Lung (tissue), 12 donors: ENCODE data around the gene PTPRU. TPM values are rescaled to one million over a fixed set of nuclear protein-coding genes. Genes with fewer than 3 reads are reported as not detected.

Experiments
- ATAC-seq: fragments of 200-7000 bp; cut with Tn5 transposase; one replicate; pipeline ENCODE4 v1.9.1; 2020; ENCODE audit warnings: moderate number of reproducible peaks; ENCODE audit not compliant: insufficient read depth, low FRiP score
- DNase-seq, 3 donors: peaks; one replicate each; pipeline ENCODE4 v3.0.0-alpha.2; 2013 to 2017
- H3K27ac ChIP-seq, 2 donors: one replicate each; pipeline ENCODE4 v1.5.1; 2013; ENCODE audit warnings: mild to moderate bottlenecking in 2 of 2, moderate library complexity in 2 of 2, control low read depth in 1 of 2, inconsistent platforms in 1 of 2, low read depth in 1 of 2, low read length in 1 of 2
- H3K27me3 ChIP-seq, 3 donors: one replicate each; pipeline ENCODE4 v1.5.1; 2013; ENCODE audit warnings: low read length in 2 of 3; ENCODE audit not compliant: control insufficient read depth in 3 of 3, insufficient read depth in 3 of 3
- H3K36me3 ChIP-seq, 4 donors: one replicate each; pipeline ENCODE4 v1.5.1; 2013; ENCODE audit warnings: low read length in 4 of 4, mild to moderate bottlenecking in 1 of 4, moderate library complexity in 1 of 4; ENCODE audit not compliant: control insufficient read depth in 4 of 4, insufficient read depth in 4 of 4
- H3K4me1 ChIP-seq, 5 donors: one replicate each; pipeline ENCODE4 v1.5.1; 2013; ENCODE audit warnings: low read length in 5 of 5, mild to moderate bottlenecking in 2 of 5, moderate library complexity in 1 of 5; ENCODE audit not compliant: control insufficient read depth in 5 of 5, insufficient read depth in 5 of 5
- H3K4me3 ChIP-seq: one replicate; pipeline ENCODE4 v1.5.1; 2013; ENCODE audit warnings: mild to moderate bottlenecking, control low read depth, moderate library complexity
- H3K9ac ChIP-seq, 2 donors: one replicate each; pipeline ENCODE4 v1.5.1; 2013; ENCODE audit warnings: low read length in 2 of 2, control low read depth in 1 of 2; ENCODE audit not compliant: insufficient read depth in 1 of 2
- H3K9me3 ChIP-seq, 4 donors: one replicate each; pipeline ENCODE4 v1.5.1; 2013; ENCODE audit warnings: low read length in 3 of 4, mild to moderate bottlenecking in 1 of 4, moderate library complexity in 1 of 4; ENCODE audit not compliant: control insufficient read depth in 4 of 4, insufficient read depth in 3 of 4
- WGBS, 2 donors: extraction: QIAGEN DNeasy Blood & Tissue Kit; methylation state at CpG; one replicate each; pipeline ENCODE4 v1.1.7; 2013; 5-methylcytosine and 5-hydroxymethylcytosine counted together
- polyA plus RNA-seq, 2 donors: library from polyadenylated mRNA; stranded (reverse); fragments of 200-250 nt; gene quantifications; one replicate each; pipeline ENCODE4 v1.2.1, GENCODE V29; 2013
- total RNA-seq, 2 donors: library from RNA; depleted of rRNA in 1 of 2; stranded (reverse); fragments of >200 nt in 1 of 2; gene quantifications; one replicate each; pipeline ENCODE4 v1.2.1, GENCODE V29; 2014 to 2021
- TF ChIP-seq, protein P1 (sequence below): IDR thresholded peaks from 2 replicates; pipeline ENCODE4 v1.5.1; 2012; ENCODE audit warnings: mild to moderate bottlenecking; ENCODE audit errors: control extremely low read depth, extremely low read depth
- donor health status: control.
- donor health status: control.
- donor health status: Bipolar disorder and iron deficiency.
- donor health status: healthy.
- donor health status: DM: yes; HTN: yes; CAD: no.

Gene PTPRU
- total and polyA plus RNA-seq, 4 donors = 22.6 to 55.3 (median 32.9) TPM

DNA sequence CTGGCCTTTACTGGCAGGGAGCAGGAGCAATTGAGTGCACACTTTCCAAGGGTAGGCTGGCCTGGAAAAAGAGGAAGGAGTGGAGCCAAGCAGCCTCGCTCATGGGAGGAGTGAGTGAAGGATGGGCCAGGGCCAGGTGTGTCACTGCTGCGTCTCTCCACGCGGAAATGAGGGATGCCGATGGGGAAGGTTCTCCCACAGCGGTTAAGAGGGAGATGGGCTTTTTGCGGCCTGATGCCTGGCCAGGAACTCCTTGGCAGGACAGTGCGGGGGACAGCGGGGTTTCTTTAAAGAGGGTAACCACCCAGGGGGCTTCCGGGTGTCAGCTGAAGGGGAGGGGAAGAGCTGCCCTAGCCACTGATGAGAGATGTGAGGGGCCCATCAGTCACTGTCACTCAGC is 82.4 kb downstream of the PTPRU start:
- peak in 1 of 3 donors; percentile 9 for DNase-seq
- Histone ChIP-seq H3K36me3 (peaks cover 0 to 27% (median 0%) of the 10 kb centered on the region in 4 donors), H3K9ac (no peak overlapping the region), H3K9me3 (no peaks in the 10 kb centered on the region), H3K4me1 (no peaks in the 10 kb centered on the region), H3K27ac (no peak overlapping the region), H3K27me3 (no peaks in the 10 kb centered on the region), H3K4me3 (no peak overlapping the region)
- ATAC-seq = no peak
- 88 to 89% methylated on average over 10 of the region's 10 CpGs for WGBS, 2 donors
- TF ChIP-seq, protein P1, sequence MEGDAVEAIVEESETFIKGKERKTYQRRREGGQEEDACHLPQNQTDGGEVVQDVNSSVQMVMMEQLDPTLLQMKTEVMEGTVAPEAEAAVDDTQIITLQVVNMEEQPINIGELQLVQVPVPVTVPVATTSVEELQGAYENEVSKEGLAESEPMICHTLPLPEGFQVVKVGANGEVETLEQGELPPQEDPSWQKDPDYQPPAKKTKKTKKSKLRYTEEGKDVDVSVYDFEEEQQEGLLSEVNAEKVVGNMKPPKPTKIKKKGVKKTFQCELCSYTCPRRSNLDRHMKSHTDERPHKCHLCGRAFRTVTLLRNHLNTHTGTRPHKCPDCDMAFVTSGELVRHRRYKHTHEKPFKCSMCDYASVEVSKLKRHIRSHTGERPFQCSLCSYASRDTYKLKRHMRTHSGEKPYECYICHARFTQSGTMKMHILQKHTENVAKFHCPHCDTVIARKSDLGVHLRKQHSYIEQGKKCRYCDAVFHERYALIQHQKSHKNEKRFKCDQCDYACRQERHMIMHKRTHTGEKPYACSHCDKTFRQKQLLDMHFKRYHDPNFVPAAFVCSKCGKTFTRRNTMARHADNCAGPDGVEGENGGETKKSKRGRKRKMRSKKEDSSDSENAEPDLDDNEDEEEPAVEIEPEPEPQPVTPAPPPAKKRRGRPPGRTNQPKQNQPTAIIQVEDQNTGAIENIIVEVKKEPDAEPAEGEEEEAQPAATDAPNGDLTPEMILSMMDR = no peak

DNA sequence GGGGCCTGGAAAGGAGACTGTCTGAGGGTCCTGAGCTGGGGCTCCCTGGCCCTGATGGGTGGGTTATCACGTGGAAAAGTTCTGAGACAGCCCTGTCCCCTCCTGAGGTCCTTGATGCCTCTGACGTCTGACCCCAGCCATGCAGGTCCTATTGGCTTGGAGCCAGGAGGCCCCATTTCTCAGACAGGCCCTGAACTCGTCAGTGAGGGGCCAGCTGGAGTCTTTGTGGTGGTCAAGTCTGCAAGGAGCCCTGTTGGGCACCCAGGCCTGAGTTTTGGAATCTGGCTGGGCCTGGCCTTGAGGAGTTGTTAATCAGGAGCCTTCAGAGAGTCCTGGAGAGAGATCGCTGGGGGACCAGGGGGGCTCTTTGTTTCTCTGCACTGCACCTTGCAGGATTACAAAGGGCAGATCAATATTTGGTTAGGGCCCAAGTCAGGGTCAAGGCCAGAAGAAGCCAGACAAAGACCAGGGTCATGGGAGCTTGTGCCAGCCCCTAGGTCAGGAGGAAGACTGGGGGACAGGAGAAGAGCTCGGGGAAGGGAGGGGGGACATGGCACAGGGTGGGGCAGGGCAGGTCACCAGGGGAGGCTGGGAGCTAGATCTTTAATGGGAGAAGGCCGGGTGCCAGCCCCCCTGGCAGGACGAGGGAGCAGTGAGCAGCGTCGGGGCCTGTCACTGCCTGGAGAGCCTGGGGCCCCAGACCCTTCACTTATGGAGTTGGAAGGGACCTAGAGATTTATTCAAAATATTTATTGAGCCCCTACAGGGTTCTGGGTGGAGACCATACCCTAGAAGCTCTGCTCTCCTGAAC is 83.2 kb downstream of the PTPRU start:
- DNase-seq (no peak), ATAC-seq (no peak)
- no peaks in the 10 kb centered on the region for H3K9me3 ChIP-seq
- H3K9ac ChIP-seq = no peak overlapping the region
- peaks cover 0 to 27% (median 0%) of the 10 kb centered on the region in 4 donors for H3K36me3 ChIP-seq
- H3K4me1 ChIP-seq = no peaks in the 10 kb centered on the region
- TF ChIP-seq, protein P1 = no peak
- H3K27ac ChIP-seq = no peak overlapping the region
- H3K4me3 ChIP-seq = no peak overlapping the region
- WGBS, 2 donors = 82 to 90% methylated on average over 9 of the region's 9 CpGs
- H3K27me3 ChIP-seq = no peaks in the 10 kb centered on the region

DNA sequence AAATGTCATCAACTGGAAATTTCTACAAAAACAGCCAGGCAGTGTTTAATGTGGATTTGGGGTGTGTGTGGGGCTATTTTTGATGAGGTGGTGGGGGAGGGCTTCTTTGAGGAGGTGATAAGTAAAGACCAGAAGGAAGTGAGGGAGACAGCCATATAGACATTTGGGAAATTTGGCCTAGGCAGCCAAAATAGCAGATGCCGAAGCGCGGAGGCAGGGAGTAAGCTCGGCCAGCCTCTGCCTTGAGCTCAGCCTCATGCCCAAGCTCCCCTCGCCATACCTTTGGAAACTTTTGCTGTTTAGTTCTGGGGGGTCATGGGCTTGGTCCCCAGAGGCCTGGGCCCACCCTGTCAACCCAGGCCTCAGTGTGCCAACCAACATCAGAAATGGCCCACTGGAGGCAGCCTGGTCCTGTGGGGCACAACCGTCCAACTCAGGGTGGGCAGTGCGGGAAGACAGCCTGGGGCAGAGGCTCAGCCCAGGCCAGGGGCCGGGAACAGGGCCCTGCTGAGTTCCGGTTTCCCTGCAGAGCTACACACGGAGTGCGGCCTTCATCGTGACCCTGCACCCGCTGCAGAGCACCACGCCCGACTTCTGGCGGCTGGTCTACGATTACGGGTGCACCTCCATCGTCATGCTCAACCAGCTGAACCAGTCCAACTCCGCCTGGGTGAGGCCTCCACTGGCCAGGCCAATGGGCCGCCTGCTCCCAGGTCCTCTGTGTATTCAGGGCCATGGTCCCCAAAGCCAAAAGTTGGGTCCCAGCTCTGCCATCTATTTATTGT is 84.0 kb downstream of the PTPRU start:
- Histone ChIP-seq H3K27ac (no peak overlapping the region), H3K9ac (no peak overlapping the region), H3K27me3 (no peaks in the 10 kb centered on the region), H3K4me3 (no peak overlapping the region), H3K36me3 (peaks cover 0 to 23% (median 0%) of the 10 kb centered on the region in 4 donors), H3K9me3 (no peaks in the 10 kb centered on the region), H3K4me1 (no peaks in the 10 kb centered on the region)
- DNase-seq = peak in 1 of 3 donors; percentile 4
- no peak for ATAC-seq
- 92 to 97% methylated on average over 21 of the region's 21 CpGs for WGBS, 2 donors
- TF ChIP-seq, protein P1 = no peak
